Lower lobe of right lung (tissue), 2 donors: ENCODE data around the gene LTB4R. TPM values are rescaled to one million over a fixed set of nuclear protein-coding genes. Genes with fewer than 3 reads are reported as not detected.

ENCODE experiments used
- ATAC-seq, 2 donors: fragments of 200-7000 bp; cut with Tn5 transposase; one replicate each; pipeline ENCODE4 v1.9.1; 2020 to 2022; ENCODE audit warnings: mild to moderate bottlenecking in 2 of 2, moderate library complexity in 2 of 2
- DNase-seq: peaks from one replicate; pipeline ENCODE4 v3.0.0-alpha.2; 2020
- H3K27ac ChIP-seq: fragments of 200-600 bp; one replicate; pipeline ENCODE4 v1.8.0; 2022
- H3K27me3 ChIP-seq: fragments of 200-600 bp; one replicate; pipeline ENCODE4 v1.8.0; 2022; ENCODE audit warnings: low read depth
- H3K36me3 ChIP-seq: fragments of 200-600 bp; one replicate; pipeline ENCODE4 v1.8.0; 2022; ENCODE audit warnings: mild to moderate bottlenecking
- H3K4me1 ChIP-seq: fragments of 200-600 bp; one replicate; pipeline ENCODE4 v1.8.0; 2022
- H3K4me3 ChIP-seq: fragments of 200-600 bp; one replicate; pipeline ENCODE4 v1.8.0; 2022; ENCODE audit warnings: mild to moderate bottlenecking
- H3K9me3 ChIP-seq: fragments of 200-600 bp; one replicate; pipeline ENCODE4 v1.8.0; 2022
- intact Hi-C: fragments of 100-400 bp; cut with DNase I; formaldehyde crosslinking; loops from one replicate; pipeline ENCODE4 v1.11.0; 2022
- total RNA-seq: library from RNA; stranded (reverse); fragmentation: NEBNext Ultra II Directional; extraction: Animal tissue kit (Norgen Biotek cat#: 25700); gene quantifications from one replicate; pipeline ENCODE4 v1.2.1, GENCODE V29; 2021
- TF ChIP-seq, protein P1 (sequence below): fragments of 200-600 bp; IDR thresholded peaks from one replicate; pipeline ENCODE4 v1.8.0; 2022; ENCODE audit warnings: antibody characterized with exemption, mild to moderate bottlenecking
- donor health status: DM: no; HTN: yes; CAD: no; lungs with severe emphysema.

Gene LTB4R
- total RNA-seq, 1 donor from 2014 or later: 14.1 TPM

- DNase-seq: no peak
- intact Hi-C loops: no loop called here
- Histone ChIP-seq H3K36me3 (peaks cover 54% of the 10 kb centered on the region), H3K27me3 (no peaks in the 10 kb centered on the region), H3K27ac (no peak overlapping the region), H3K4me3 (no peak overlapping the region), H3K4me1 (peaks cover 5% of the 10 kb centered on the region), H3K9me3 (no peaks in the 10 kb centered on the region)
- no peak for ATAC-seq
- TF ChIP-seq, protein P1, sequence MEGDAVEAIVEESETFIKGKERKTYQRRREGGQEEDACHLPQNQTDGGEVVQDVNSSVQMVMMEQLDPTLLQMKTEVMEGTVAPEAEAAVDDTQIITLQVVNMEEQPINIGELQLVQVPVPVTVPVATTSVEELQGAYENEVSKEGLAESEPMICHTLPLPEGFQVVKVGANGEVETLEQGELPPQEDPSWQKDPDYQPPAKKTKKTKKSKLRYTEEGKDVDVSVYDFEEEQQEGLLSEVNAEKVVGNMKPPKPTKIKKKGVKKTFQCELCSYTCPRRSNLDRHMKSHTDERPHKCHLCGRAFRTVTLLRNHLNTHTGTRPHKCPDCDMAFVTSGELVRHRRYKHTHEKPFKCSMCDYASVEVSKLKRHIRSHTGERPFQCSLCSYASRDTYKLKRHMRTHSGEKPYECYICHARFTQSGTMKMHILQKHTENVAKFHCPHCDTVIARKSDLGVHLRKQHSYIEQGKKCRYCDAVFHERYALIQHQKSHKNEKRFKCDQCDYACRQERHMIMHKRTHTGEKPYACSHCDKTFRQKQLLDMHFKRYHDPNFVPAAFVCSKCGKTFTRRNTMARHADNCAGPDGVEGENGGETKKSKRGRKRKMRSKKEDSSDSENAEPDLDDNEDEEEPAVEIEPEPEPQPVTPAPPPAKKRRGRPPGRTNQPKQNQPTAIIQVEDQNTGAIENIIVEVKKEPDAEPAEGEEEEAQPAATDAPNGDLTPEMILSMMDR: no peak
Observed at GRCh38 chr14:24264298-24264697, 47.0 kb upstream of the LTB4R start.

DNA sequence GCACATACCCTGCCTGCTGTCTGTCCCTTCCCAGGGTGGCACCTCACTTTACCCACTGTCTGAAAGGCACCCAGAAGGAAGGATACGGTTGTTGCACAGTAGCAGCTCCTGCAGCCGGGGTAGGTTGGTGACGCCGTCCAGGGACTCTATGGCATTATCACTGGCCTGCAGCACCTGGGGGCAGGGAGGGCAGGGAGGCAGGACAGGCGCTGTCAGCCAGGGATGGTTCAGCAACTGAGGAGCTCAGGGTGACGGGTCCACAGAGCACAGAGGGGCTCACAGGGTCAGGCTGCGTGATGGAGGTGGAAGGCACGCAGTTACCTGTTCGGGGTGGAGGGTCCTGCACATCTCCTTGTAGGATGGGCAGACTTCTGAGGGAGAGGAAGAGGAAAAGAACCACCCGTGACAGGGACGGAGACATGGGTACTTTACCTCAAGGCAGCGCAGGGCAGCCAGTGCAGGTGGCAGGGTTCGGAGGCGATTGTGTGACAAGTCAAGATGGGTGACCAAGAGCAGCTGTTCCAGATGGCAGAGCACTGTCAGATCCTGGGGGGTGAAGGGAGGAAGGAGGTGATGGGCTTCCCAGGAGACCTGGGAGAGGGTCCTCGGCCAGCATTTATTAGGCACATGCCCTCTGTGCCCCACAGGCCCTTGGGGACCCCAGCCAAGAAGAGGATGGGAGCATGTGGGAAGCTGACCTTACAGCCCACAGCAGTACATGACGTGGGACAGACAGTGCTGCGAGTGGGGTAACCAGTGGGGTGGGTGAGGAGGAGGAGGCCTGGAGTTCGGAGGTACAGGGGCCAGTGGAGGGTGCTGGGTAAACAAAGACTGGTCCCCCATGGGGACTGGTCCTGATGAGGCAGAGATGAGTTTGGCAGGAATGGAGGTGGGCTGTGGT lies 44.7 kb upstream of the LTB4R start:
- H3K4me3 ChIP-seq: no peak overlapping the region
- DNase-seq: no peak
- H3K4me1 ChIP-seq: peaks cover 4% of the 10 kb centered on the region
- TF ChIP-seq, protein P1: no peak
- H3K9me3 ChIP-seq: no peaks in the 10 kb centered on the region
- H3K27me3 ChIP-seq: no peaks in the 10 kb centered on the region
- ATAC-seq: no peak
- H3K36me3 ChIP-seq: peaks cover 64% of the 10 kb centered on the region
- H3K27ac ChIP-seq: no peak overlapping the region
- intact Hi-C loops: no loop called here

GRCh38 chr14:24267516-24267915 lies 43.8 kb upstream of the LTB4R start:
- Histone ChIP-seq H3K4me3 (no peak overlapping the region), H3K36me3 (peaks cover 64% of the 10 kb centered on the region), H3K27ac (no peak overlapping the region), H3K4me1 (peaks cover 13% of the 10 kb centered on the region), H3K27me3 (no peaks in the 10 kb centered on the region), H3K9me3 (no peaks in the 10 kb centered on the region)
- TF ChIP-seq, protein P1: no peak
- ATAC-seq: no peak
- intact Hi-C loops: no loop called here
- no peak for DNase-seq

- no peak overlapping the region for H3K4me3 ChIP-seq
- peaks cover 20% of the 10 kb centered on the region for H3K4me1 ChIP-seq
- H3K27ac ChIP-seq: no peak overlapping the region
- DNase-seq (no peak), ATAC-seq (no peak)
- no peaks in the 10 kb centered on the region for H3K9me3 ChIP-seq
- intact Hi-C loops: no loop called here
- no peaks in the 10 kb centered on the region for H3K27me3 ChIP-seq
- TF ChIP-seq, protein P1: no peak
- H3K36me3 ChIP-seq: peaks cover 64% of the 10 kb centered on the region
Observed at GRCh38 chr14:24268225-24268624, 43.1 kb upstream of the LTB4R start.

DNA sequence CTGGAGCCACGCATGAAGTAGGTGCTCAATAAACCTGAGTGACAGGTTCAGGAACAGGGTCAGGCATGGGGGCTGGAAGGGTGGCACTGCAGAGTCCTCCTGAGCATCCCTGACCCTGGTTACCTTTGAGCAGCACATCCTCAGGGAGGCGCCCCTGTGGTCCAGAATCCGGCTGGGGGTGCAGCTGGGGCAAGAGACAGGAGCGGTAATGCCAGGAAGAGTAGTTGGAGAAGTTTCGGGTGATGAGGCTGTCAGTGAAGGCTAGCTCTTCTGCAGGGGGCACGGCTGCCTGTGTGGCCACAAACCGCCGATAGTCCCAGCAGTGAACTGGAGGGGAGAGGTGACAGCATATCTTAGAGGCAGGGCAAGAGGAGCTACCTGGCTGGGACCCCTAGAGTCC lies 41.9 kb upstream of the LTB4R start:
- TF ChIP-seq, protein P1: no peak
- Histone ChIP-seq H3K4me3 (no peak overlapping the region), H3K4me1 (peaks cover 31% of the 10 kb centered on the region), H3K36me3 (peaks cover 54% of the 10 kb centered on the region), H3K9me3 (no peaks in the 10 kb centered on the region), H3K27ac (no peak overlapping the region), H3K27me3 (no peaks in the 10 kb centered on the region)
- DNase-seq (no peak), ATAC-seq (no peak)
- intact Hi-C loops: no loop called here
